ENCODE measurements around the gene IGSF9.

IGSF9 gene

GRCh38 chr1:159944623-159945455, 574 bp downstream of the IGSF9 start:
- DNase-seq (ENCODE audit: low read depth in 2 of 2) = no peak

- DNase-seq (ENCODE audit: low read depth in 2 of 2) = no peak
These were observed 1.3 kb downstream of the IGSF9 start for GRCh38 chr1:159943908-159944622.

- DNase-seq (ENCODE audit: low read depth in 2 of 2) = no peak
These were observed 2.2 kb downstream of the IGSF9 start for GRCh38 chr1:159943278-159943640.

DNA sequence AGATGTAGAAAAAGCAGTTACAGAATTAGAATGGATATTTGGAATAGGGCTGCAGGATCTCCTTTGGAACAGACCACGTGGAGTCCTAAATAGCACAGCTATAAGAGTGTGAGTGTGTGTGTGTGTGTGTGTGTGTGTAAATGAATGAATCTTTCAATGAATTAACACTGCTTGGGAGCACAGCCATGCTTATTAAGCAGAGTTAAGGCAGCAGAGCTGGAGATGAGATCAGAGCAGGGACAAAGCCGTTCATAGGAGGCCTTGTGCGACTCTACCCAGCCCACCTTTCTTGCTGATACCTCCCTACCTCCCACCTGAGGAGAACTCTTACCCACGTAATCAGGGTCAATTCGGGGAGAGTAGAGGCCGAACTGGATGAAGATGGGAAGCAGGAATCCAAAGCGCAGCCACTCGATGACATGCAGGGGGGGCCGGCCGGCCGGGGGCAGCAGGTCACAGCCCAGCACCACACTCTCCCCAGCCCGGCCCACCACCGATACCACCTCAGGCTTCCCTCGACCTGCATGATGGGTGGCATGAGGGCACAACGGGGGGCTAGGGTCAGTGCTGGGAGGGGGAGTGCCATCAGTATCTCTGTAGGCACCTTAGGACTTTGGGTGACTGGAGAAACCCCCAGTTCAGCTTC, 2.7 kb downstream of the IGSF9 start:
- DNase-seq (ENCODE audit: low read depth in 2 of 2) = no peak

- DNase-seq (ENCODE audit: low read depth in 2 of 2) = no peak
These were observed 3.5 kb downstream of the IGSF9 start for GRCh38 chr1:159941591-159942560.

DNA sequence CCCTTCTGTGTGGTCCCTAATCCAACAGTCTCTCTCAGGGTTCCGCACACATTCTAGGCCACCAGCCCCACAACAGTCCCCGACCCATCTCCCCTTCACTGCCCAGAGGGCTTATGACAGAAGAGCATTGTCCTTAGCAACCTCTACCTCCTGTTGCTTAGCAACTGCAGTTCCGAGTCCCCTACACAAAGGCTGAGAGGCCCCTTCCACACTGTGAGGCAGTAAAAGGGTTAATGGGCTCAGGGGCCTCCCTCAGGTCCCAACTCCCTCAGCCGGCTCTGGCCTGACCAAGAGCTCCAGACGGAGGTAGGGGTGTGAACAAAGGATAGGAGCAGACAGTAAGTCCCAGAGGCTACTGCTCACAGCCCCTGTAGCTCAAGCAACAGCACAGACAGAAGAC, 4.3 kb downstream of the IGSF9 start:
- DNase-seq (ENCODE audit: low read depth in 2 of 2) = no peak

- DNase-seq (ENCODE audit: low read depth in 2 of 2) = no peak
These were observed 5.3 kb downstream of the IGSF9 start for GRCh38 chr1:159940006-159940620.

- no peak for DNase-seq (ENCODE audit: low read depth in 2 of 2)
These were observed 5.8 kb downstream of the IGSF9 start for GRCh38 chr1:159939678-159940002.

GRCh38 chr1:159938905-159939677, 6.3 kb downstream of the IGSF9 start:
- DNase-seq (ENCODE audit: low read depth in 2 of 2) = no peak

DNA sequence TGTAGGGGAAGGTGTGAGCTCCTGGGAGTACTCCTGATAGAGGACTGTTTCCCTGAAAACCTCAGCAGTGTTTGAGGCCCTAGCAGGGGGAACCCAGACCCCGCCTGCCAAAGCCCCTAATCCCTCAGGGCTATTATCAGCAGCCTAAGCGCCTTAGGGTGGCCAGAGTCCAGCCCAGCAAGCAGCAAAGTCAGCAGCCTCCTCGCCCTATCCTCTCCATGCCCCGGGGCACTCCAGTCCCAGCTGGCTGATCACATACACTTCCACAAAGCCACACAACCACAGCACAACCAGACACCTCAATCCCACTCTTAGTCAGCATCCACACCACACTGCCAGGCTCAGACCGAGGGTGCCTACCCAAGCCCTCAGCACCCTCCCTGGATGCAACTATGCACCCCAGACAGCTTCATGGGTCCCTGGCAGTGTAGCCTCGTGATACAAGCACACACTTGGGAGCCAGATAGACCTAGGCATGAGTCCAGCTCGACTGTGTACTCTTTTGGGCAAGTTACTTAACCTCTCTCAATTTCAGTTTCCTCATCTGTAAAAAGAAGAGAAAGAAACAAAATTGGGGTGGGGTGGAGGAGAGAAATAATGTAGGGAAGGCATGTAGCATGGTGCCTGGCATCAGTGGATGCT, 7.1 kb downstream of the IGSF9 start:
- no peak for DNase-seq (ENCODE audit: low read depth in 2 of 2)

- DNase-seq (ENCODE audit: low read depth in 2 of 2) = no peak
These were observed 8.2 kb downstream of the IGSF9 start for GRCh38 chr1:159937054-159937750.

GRCh38 chr1:159936273-159936904, 9.0 kb downstream of the IGSF9 start:
- DNase-seq (ENCODE audit: low read depth in 2 of 2) = no peak

GRCh38 chr1:159935719-159936272, 9.6 kb downstream of the IGSF9 start:
- DNase-seq (ENCODE audit: low read depth in 2 of 2) = no peak

DNA sequence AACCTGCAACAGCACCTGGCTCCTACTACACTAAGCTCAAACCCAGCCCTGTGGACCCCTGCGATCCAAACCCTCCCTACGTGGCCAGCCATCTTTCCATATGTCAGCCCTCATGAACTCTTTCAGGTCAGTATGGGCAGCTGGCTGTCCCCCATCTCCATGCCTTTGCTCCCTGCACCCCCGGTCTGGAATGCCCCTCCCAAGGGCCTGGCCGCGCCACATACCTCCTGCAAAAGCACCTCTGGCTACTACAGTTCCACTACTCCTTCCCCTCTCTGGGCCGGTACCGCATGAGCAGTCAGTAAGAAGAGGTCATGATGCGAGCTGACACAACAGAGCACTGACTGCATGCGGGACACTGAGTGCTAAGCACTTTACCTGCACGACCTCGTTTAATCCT, 10.1 kb downstream of the IGSF9 start:
- DNase-seq (ENCODE audit: low read depth in 2 of 2) = no peak

DNA sequence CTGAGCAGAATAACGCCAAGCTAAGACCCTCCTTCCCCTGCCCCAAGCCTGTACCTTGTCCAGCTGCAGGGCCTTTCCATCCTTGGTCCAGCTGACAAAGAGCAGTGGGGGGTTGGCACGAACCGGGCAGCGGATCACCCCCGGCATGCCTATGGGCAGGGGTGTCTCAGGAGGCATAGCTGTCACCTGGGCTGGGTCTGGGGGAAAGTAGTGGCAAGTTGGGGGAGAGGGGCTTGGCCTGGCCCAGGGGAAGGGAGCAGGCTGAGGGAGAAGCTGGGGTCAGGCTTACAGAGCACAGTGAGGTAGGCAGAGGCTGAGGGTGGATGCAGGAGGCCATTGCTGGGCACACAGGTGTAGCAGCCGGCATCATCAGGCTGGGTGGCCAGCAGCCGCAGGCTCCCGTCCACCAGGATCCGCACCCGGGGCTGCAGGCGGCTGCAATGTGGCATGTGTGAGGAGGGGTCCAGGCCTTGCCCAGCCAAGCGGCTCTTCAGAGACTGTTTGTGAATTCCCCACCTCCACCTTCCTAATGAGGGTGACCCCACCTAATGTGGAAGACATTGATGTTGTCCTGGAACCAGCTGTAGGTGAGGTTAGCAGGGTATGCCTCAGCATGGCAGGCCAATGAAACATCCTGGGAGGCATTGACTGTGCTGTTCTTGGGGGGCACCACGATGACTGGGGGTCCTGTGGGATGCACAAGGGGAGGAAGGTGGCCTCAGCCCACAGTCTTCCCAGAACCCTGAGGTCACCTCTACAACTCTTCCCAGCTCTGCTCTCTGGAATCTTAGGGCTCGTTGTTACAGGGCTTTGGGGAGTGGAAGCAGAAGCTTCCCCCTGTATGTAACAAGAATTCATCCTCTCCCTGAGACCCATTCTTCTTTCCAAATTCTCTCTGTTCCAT, 11.0 kb downstream of the IGSF9 start:
- DNase-seq (ENCODE audit: low read depth in 2 of 2) = no peak

DNA sequence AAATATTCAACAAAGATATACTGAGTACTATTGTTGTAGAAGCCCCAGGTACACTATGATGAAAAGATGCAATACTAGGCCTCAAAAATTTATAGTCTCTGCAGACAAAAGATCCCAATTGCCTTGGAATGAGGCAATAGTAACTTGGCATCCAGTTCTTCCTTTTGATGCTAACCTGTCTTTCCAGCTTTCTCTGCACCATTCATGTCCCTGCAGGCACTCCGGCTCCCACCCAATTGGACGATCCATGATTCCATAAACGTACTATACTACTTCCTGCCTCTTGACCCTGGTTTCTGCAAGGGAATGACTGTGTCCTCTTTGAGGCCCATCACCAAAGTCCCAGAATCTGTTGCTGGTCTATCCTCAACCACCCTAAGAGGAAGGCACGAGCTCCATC, 12.1 kb downstream of the IGSF9 start:
- DNase-seq (ENCODE audit: low read depth in 2 of 2) = no peak

Data from fibroblast of skin of left biceps (primary cell).